Loucy (cell line): ENCODE measurements around the gene DPM2.

Experiments used
- EZH2phosphoT487 ChIP-seq: fragments of 200-600 bp; IDR thresholded peaks from 2 replicates; pipeline ENCODE4 v1.6.1; 2018; ENCODE audit warnings: antibody characterized with exemption, mild to moderate bottlenecking, moderate library complexity, borderline replicate concordance
- TF ChIP-seq, protein P1 (sequence below): fragments of 200-600 bp; sonication (generic); conservative IDR thresholded peaks from 2 replicates; pipeline ENCODE4 v1.5.1; 2014; ENCODE audit warnings: mild to moderate bottlenecking, antibody characterized with exemption, low read length

DNA sequence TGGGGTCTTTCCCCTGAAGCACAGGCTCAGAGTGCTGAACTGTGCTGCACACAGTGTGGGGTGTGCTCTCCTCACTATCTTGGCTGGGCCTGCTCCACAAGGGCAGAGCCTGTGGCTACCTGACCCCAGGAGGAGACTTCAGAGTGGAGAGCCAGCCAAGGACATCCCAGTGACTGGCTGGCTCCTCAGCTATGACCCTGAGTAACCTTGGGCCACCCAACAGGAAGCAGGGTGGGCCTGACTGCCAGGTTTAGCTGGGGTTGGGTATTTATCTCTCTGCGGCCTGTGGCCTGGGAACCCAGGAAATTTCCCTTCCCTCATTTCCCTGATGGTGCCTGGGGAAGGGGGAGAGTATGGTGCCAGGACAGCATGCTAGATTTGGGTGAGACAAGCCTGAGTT lies 45.3 kb upstream of the DPM2 start:
- TF ChIP-seq, protein P1, sequence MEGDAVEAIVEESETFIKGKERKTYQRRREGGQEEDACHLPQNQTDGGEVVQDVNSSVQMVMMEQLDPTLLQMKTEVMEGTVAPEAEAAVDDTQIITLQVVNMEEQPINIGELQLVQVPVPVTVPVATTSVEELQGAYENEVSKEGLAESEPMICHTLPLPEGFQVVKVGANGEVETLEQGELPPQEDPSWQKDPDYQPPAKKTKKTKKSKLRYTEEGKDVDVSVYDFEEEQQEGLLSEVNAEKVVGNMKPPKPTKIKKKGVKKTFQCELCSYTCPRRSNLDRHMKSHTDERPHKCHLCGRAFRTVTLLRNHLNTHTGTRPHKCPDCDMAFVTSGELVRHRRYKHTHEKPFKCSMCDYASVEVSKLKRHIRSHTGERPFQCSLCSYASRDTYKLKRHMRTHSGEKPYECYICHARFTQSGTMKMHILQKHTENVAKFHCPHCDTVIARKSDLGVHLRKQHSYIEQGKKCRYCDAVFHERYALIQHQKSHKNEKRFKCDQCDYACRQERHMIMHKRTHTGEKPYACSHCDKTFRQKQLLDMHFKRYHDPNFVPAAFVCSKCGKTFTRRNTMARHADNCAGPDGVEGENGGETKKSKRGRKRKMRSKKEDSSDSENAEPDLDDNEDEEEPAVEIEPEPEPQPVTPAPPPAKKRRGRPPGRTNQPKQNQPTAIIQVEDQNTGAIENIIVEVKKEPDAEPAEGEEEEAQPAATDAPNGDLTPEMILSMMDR, result no peak
- no peak for TF ChIP-seq EZH2phosphoT487
